NOMO-1 treated with DMSO at 0.1 percent for 48 hours (cell line): ENCODE measurements around the gene ANTXRL.
"Not testable (repeated sequence)": the region's sequence is repeated elsewhere in the genome, so short reads cannot be mapped to it uniquely, and the experiment has no call there.

Experiments used
- DNase-seq: peaks from one replicate; lab custom pipeline; 2025; ENCODE audit not compliant: unreplicated experiment; lab: John Stamatoyannopoulos, UW

Gene ANTXRL

DNA sequence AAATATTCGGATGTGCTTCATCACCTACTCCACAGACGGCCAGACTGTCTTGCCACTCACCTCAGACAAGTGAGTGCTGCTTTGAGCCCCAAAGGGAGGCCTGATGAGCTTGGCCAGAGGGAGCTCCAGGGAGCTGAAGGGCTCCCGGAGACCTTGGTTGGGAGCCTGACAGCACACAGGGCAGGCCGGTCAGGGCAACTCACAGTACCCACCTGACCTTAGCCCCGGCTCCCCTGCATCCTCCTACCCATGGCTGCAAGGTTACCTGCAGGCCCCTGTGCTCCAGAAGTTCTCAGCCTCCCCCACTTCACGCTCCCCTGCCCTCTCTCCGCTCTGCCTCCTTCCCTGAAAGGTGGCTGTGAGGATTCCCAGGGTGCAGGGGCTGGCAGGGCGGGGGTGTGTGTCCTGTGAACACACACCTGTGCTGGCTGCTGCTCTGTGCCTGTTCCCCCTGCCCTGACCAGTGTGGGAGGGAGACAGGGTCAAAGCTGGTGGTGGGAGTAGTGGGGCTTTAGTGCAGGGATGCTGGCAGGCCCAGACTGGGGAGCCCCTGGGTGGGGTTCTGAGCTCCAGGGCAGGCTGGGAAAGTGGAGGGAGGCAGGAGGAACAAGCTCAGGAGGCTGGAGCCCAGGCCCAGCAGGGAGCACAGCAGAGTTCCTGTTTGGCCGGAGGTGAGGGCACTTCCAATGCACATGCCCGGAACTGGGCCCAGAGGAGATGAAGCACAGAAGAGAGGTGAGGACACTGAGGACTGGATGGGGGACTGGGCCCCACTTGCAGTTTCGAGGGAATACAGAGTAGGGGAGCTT is 7.2 kb downstream of the ANTXRL start:
- DNase-seq, result no peak

GRCh38 chr10:46294641-46295220 is 7.9 kb downstream of the ANTXRL start:
- DNase-seq, result no peak

GRCh38 chr10:46295350-46296010 is 8.7 kb downstream of the ANTXRL start:
- DNase-seq, result not testable (repeated sequence)

- not testable (repeated sequence) for DNase-seq
Measured at GRCh38 chr10:46296086-46296485, 9.3 kb downstream of the ANTXRL start.

DNA sequence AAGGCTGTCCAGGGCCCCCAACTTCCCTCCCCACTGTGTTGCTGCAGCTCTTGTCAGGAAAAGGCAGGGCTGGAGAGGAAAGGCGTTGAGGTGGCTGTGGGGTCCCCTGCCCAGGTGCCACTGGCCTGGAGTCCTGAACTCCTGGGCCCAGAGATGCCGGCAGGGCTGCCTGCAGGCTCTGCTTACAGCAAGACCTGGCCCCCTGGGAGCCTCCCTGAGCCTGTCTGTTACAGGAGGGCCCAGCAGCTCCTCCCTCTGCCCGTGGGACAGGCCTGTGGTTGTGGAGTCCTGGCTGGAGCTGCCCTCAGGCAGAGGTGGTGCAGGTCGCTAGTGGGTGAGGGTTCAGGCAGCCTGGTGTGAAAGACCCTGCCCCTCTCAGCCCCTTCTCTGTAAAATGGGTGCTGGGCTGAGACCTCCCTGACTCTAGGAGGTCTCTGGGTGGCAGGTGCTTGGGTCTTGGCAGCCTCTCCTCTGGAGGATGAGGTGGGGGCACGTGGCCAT is 9.9 kb downstream of the ANTXRL start:
- no peak for DNase-seq

- no peak for DNase-seq
Measured at GRCh38 chr10:46297406-46298204, 10.8 kb downstream of the ANTXRL start.

- DNase-seq, result peak; percentile 60
Measured at GRCh38 chr10:46298477-46299285, 11.9 kb downstream of the ANTXRL start.

- DNase-seq, result no peak
Measured at GRCh38 chr10:46299286-46299535, 12.4 kb downstream of the ANTXRL start.

- DNase-seq, result no peak
Measured at GRCh38 chr10:46299536-46300369, 13.0 kb downstream of the ANTXRL start.

GRCh38 chr10:46300370-46300711 is 13.5 kb downstream of the ANTXRL start:
- not testable (repeated sequence) for DNase-seq

DNA sequence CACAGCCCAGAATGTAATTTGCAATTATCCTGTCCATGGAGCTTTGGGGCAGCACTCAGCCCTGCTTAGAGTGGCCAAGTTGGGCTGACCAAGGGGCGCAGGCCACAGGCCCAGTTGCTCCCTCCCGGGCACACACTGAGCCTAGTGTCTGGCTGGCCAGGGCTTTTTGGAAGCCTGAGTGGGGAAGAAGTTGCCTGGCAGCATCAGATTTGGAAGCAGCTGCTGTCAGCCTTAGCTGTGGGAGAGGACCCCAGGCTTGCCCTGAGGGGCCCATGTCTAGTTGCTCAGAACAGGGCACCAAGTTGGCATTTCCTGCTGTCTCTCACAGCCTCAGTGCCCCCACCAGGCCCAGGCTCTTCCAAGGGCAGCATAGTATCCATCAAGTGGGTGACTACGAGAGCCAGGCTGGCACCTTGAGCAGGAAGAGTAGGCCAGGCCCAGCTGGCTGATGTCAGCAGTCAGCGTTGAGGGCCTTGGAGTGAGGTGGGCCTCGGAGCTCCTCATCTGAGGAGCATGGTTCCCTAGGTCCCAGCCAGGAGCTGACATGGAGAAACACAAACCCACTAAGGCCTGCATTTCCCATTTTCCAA is 14.4 kb downstream of the ANTXRL start:
- DNase-seq, result no peak

DNA sequence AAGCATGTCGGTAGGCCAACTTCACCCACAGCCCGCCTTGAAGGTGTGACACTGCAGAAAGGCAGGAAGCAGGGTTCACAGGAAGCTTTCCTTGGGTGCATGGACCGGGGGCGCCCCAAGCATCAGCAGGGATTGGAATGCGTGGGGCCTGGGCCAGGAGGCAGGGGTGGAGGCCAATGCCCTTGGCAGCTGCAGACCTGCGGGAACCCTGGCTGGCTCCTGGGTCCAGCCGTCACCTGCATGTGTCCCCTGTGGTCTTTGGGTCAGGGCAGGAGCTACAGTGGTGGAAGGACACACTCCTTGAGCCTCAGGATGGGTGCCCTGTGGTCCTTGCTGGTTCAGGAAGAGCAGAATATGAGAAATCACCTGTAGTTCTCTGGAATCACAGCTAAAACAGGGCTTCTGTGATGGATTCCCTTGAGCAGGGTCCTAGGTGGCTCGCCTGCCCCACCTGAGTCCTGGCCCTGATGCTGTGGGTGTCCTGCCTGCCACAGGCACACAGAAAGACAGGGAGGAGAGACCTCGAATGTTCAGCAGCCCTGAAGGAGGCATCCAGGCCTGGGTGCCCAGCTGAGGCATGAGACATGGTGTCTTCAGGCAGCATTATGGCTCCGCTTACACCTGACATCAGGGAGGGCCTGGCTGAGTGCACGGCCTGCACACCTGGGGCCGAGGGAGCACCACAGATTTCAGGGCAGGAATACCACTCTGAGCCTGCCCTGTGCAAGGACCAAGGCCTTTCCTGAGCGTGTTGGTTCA is 15.1 kb downstream of the ANTXRL start:
- DNase-seq, result no peak

DNA sequence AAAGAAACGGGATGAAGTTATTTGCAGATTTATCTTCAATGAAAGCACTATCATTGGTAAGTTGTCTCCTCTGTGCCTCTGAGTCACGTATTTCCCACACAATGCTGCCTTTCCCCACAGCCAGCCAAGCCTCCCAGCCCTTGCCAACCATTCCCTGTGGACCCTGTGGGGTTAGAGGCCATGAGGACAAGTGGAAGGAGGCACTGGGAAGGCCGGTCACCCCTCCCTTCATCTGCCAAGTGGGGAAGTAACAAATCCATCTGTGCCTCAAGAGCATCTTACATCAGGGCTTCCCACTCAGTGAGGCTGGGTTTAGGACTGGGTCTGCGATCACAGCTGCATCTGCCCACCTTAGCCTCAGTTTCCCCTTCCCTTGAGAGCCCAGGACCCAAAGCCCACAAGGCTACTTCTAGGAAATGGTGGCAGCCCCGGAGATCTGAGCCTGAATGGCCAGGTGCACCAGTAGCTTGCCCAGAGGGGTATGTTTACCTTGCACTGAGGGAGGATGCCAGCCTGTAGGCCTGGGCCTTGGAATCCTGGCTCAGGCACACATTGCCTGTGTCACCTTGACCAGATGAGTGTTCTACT is 16.1 kb downstream of the ANTXRL start:
- DNase-seq, result not testable (repeated sequence)

DNA sequence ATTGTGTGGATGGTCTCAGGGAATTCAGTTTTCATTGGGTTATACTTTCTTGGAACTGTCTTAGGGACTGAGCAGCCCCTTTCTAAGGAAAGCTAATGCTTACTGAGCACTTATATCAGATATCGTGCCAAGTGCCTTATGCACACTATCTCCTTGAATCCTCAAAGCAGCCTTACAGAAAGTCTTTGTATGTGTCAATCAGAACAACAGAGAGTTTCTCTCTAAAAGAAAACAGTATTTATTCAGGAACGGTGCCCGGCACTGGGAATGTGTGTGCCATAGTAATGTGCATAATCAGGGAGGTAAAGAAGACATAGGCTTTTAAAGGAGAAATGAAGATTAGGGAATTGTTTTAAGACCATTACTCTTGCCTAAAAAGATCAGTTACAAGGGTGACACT is 17.3 kb downstream of the ANTXRL start:
- DNase-seq, result no peak

DNA sequence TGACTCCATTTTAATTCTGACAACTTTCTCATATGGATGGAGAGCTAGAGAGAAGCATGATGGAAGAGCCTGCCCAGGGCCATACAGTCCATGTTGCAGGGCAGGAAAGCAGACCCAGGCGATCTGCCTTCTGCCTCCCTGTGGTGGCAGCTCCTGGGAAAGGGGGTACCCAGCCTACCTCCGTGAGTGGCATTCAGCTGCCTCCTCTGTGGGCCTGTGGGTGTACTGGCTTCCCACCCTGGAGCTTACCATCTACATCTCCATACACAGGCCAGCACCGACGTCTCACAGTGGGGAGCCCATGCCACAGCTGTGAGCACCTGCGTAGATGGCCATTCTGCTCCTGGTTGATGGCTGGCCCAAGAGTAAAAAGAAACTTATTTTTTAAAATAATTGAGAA is 17.9 kb downstream of the ANTXRL start:
- not testable (repeated sequence) for DNase-seq

DNA sequence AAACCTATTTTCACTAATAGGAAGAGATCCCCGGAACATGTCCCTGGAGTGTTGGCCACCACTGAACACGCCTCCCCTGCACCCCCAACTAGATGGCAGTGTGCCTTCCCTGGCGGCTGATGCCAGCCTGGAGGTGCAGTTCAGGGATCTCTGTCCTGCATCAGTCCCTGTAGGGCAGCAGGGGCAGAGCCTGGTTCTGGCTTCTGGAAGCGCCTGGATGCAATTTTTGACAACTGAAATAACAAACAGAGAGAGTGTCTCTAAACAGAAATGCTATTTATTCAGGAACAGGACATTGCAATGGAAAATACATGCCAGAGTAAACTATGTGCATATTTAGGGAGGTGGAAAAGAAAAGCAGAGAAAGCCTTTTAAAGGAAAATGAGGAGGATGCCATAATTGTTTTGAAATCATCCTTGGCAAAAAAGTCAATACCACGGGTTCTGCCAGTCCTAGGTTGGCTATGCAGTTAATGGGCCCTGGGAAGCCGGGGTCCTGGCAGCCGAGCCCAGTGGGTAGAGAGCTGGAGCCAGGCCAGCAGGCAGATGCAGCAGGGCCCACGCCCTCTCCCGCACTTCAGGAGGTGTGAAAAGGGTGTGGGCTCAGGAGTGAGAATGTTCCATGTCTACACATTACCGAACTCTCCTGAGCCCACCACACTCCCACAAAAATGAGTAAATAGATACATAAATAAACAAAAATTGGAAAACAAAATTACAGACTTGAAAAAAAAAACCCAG is 18.5 kb downstream of the ANTXRL start:
- DNase-seq, result no peak

DNA sequence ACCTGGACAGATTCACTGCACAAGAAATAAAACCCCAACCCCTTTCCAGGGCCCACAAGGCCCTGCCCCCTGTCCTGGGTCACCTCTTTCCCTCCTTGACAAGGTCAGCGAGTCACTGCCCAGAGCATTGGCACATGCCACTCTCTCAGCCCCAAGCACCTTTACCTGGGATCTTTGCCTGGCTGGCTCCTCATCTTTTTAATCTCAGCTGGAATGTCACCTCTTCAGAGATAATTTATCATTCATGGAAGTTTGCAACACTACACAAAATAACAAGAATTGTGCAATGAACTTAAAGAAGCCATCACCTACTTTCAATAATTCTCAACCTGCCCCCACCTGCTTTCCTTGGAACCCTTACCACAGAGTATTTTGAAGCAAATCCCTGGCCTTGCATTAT is 19.2 kb downstream of the ANTXRL start:
- no peak for DNase-seq
